GM15510 (cell line): ENCODE data around the gene LCN6.

Experiments
- POLR2A ChIP-seq: IDR thresholded peaks from 3 replicates; pipeline ENCODE4 v1.6.1; 2011; ENCODE audit warnings: borderline replicate concordance; ENCODE audit not compliant: insufficient read length; ENCODE audit errors: extremely low read depth

LCN6 gene

GRCh38 chr9:136734837-136735496 is 13.4 kb downstream of the LCN6 start:
- TF ChIP-seq POLR2A, result no peak

GRCh38 chr9:136733611-136734010 is 14.7 kb downstream of the LCN6 start:
- TF ChIP-seq POLR2A, result no peak

DNA sequence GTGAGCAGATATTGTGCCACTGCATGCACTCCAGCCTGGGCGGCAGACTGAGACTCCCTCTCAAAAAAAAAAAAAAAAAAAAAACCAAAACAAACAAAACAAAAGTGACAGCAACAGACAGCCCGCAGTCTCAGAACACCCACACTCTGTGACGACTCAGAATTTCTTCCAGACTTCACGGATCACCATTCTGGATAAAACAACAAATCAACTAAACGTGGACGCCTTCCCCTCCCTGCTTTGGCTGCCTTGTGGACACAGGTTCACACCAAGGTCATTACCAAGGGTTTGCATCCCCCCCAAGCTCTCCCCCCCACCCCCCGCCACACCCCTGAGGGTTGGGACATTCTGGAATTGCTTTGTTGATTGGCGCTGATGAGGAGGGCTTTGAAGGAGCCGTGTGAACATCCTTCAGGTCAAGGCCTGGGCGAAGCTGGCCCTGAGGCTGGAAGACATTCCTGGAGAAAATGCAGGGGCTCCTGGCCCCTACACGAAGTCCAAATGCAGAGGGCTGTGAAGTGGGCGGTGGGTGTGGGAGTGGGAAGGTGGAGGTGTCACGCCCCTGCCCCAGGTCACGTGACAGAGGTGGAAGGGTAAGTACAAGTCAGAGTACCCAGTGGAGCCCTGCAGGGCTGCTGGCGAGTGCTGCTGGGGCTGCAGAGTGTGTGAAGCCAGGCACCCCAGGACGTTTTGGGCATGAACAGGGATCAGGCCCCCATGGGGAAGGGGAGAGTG is 15.7 kb downstream of the LCN6 start:
- no peak for TF ChIP-seq POLR2A

DNA sequence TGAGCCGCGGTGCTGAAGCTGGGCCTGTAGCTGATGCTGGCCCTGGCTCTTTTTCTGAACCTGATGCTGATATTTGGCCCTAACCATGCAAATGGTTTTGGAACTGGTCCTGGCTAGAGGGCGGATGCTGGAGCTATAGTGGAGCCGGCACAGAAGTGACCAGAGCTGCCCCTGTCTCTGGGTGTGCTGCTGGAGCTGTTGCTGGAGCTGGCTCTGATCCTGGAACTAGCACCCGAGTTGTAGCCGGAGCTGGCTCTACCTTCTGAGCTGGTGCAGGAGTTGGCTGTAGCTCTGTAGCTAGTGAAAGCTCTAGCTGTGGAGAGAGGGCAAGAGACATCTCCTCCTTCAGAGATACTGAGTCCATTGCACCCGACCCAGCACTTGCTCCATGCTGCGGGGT is 18.4 kb downstream of the LCN6 start:
- no peak for TF ChIP-seq POLR2A

- TF ChIP-seq POLR2A, result no peak
Measured at GRCh38 chr9:136729144-136729543, 19.2 kb downstream of the LCN6 start.

DNA sequence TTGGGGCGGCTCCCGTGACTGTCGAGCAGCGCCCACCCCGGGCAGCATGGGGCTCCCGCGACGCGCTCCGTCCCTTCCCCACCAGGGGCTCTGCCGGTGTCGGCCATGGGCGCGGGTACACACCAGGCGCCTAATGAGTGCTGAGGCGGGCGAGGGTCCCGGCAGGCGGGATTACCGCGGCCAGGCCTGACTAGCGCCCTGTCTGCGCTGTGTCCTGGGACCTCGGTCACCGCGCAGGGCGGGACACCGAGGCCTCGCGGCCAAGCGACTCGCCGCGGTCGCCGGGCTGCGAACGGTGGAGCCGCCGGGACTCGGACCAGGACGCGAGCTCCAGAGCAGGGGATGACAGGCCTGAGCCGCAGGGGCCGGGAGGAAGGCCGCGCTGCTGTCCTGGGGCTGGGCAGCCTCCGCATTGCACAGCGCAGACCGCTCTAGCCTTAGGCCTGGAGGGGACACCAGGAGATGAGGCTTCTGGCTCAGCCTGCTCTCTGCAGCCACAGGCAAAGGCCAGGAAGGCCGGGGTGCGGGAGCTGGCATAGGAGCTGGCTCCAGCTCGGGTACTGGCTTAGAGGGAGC is 19.7 kb downstream of the LCN6 start:
- no peak for TF ChIP-seq POLR2A

- TF ChIP-seq POLR2A, result peak; percentile 100
Measured at GRCh38 chr9:136728080-136728547, 20.2 kb downstream of the LCN6 start.

DNA sequence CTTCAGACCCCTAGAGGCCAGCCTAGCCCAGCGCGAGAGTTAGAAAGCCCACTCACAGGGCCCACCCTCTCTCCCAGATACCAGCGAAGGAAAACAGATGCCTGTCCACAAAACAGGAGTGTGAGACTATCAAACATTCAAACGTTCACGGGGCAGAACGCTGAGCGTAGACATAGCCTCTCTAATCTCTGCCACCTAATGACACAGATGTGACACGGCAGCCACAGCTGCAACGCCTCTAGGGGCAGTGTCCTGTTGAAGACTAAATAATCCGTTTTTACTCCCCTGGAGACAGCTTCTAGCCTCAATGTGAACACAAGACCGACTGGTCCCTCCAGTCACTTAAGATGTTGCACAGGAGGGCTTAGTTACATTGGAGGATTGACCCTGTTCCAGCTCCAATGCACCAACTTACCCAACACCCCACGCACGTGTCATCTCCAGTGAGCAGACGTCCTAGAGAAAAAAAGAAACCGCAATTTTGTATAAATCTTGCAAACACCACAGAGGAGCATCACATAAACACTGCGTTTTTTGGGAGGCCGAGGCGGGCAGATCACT is 21.6 kb downstream of the LCN6 start:
- peak; percentile 10 for TF ChIP-seq POLR2A

DNA sequence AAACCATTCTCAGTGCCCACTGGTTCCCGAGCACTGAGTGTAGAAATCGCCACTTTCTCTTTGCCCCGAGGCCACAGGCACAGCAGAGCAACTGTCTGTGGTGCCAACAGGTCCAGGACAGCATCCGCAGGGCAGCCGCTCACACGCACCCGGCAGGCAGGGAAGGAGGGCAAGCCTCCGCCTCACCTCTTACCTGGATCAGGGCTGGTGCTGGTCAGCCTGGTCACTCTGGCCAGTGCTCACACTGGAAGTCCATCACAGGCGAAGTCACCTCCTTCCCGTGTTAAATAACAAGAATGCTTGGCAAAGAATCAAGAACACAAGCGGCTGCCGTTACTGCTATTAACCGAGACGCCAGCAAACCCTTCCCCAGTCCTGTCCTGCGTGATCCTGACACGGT is 22.2 kb downstream of the LCN6 start:
- TF ChIP-seq POLR2A, result no peak

- TF ChIP-seq POLR2A, result no peak
Measured at GRCh38 chr9:136725612-136726011, 22.7 kb downstream of the LCN6 start.

GRCh38 chr9:136724772-136725171 is 23.6 kb downstream of the LCN6 start:
- no peak for TF ChIP-seq POLR2A

DNA sequence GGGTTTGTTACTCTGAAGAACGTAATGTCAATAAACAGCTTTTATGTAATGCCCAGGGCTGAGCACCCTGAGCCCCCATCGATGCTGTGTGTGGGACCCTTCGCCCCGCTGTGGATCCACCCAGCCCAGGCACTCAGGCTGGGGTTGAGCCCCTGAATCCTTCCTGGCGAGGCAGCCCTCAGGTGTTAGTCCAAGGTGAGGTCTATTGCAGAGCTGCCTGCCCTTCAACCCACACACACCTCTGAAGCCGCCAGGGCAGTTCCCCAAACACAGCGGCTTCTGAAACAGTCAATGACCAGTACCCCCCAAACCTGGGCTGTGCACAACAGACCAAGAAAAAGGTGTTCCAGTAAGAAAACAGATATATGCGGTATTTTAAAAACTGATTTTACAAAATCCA is 24.3 kb downstream of the LCN6 start:
- no peak for TF ChIP-seq POLR2A

DNA sequence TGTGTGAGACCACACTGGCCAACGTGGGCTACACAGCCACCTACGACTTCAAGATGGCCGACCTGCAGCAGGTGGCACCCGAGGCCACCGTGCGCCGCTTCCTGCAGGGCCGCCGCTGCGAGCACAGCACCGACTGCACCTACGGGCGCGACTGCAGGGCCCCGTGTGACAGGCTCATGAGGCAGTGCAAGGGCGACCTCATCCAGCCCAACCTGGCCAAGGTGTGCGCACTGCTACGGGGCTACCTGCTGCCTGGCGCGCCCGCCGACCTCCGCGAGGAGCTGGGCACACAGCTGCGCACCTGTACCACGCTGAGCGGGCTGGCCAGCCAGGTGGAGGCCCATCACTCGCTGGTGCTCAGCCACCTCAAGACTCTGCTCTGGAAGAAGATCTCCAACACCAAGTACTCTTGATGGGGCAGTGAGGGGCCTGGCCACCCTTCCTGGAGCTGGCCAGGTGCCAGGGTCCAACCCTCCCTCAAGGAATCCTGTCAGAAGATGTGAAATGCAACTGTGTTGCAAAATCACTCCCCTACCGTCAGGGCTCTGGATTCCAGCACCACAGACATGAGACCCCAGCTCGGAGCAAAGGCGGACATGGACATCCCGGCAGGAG is 24.9 kb downstream of the LCN6 start:
- TF ChIP-seq POLR2A, result no peak

DNA sequence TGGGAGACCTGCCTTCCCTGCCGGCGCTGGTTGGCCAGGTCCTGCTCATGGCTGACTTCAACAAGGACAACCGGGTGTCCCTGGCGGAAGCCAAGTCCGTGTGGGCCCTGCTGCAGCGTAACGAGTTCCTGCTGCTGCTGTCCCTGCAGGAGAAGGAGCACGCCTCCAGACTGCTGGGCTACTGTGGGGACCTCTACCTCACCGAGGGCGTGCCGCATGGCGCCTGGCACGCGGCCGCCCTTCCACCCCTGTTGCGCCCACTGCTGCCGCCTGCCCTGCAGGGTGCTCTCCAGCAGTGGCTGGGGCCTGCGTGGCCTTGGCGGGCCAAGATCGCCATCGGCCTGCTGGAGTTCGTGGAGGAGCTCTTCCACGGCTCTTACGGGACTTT is 25.4 kb downstream of the LCN6 start:
- no peak for TF ChIP-seq POLR2A
